A549 (cell line): Measurements from ENCODE around the gene OVAAL.

Experiments
- CTCF ChIP-seq: fragments of >200 bp; sonication (Bioruptor Twin); formaldehyde crosslinking; IDR thresholded peaks from 3 replicates; pipeline ENCODE4 v1.5.1; 2016
- EP300 ChIP-seq, 2 experiments: fragments of >200 bp; sonication (Bioruptor Twin); formaldehyde crosslinking; IDR thresholded peaks; 2 replicates in 1 of 2; 3 replicates in 1 of 2; pipeline ENCODE4 v1.6.1; 2016 to 2017
- FOSL2 ChIP-seq, 2 experiments: fragments of 450-650 bp in 1 of 2; fragments of >200 bp in 1 of 2; sonication (Bioruptor Twin) in 1 of 2; formaldehyde crosslinking; IDR thresholded peaks; 2 replicates each; pipeline versions ENCODE4 v1.5.0 to v1.6.1; 2016 to 2020; ENCODE audit warnings: mild to moderate bottlenecking in 1 of 2, moderate library complexity in 1 of 2
- PBX3 ChIP-seq: IDR thresholded peaks from 2 replicates; pipeline ENCODE4 v1.6.1; 2012
- POLR2A ChIP-seq: IDR thresholded peaks from 2 replicates; pipeline ENCODE4 v1.6.1; 2012; ENCODE audit warnings: mild to moderate bottlenecking, low read length
- RFX5 ChIP-seq: fragments of 450-650 bp; IDR thresholded peaks from 2 replicates; pipeline ENCODE4 v1.7.1; 2014; ENCODE audit warnings: antibody characterized with exemption, mild to moderate bottlenecking, moderate library complexity

GRCh38 chr1:180600343-180600742 is 41.6 kb downstream of the OVAAL start:
- TF ChIP-seq CTCF (no peak), POLR2A (no peak), RFX5 (no peak), FOSL2 (IDR thresholded peaks at IDR 0.05) (no peak), FOSL2 (CRISPR knock-in tag; IDR thresholded peaks at IDR 0.05) (no peak), PBX3 (no peak), EP300 (IDR thresholded peaks at IDR 0.05) (no peak)
